ENCODE measurements around the gene KIF25.

Gene KIF25

GRCh38 chr6:168089186-168090063 is 92.0 kb downstream of the KIF25 start:
- peaks cover 3% of the 10 kb centered on the region for H3K36me3 Mint-ChIP-seq (ENCODE audit: insufficient read depth)
- H3K9me3 Mint-ChIP-seq, result peaks cover 2 to 11% of the 10 kb centered on the region in 2 donors
- H3K27me3 Mint-ChIP-seq, result no peaks in the 10 kb centered on the region
- no peak overlapping the region for H3K4me3 Mint-ChIP-seq
- DNase-seq (no peak), ATAC-seq (replicated peaks) (no peak)
- no peaks in the 10 kb centered on the region for H3K4me1 Mint-ChIP-seq (ENCODE audit: low read depth in 2 of 2)
- H3K27ac Mint-ChIP-seq, result no peak overlapping the region

GRCh38 chr6:168090064-168090690 is 92.7 kb downstream of the KIF25 start:
- Mint-ChIP-seq H3K27ac (no peak overlapping the region), H3K4me1 (ENCODE audit: low read depth in 2 of 2) (no peaks in the 10 kb centered on the region), H3K4me3 (no peak overlapping the region), H3K36me3 (ENCODE audit: insufficient read depth) (peaks cover 3% of the 10 kb centered on the region), H3K9me3 (peaks cover 2 to 11% of the 10 kb centered on the region in 2 donors), H3K27me3 (no peaks in the 10 kb centered on the region)
- ATAC-seq (replicated peaks) (no peak), DNase-seq (no peak)

- Mint-ChIP-seq H3K9me3 (peaks cover 2 to 11% of the 10 kb centered on the region in 2 donors), H3K4me1 (ENCODE audit: low read depth in 2 of 2) (no peaks in the 10 kb centered on the region), H3K27ac (no peak overlapping the region), H3K27me3 (no peaks in the 10 kb centered on the region), H3K4me3 (no peak overlapping the region), H3K36me3 (ENCODE audit: insufficient read depth) (peaks cover 3% of the 10 kb centered on the region)
- DNase-seq (no peak), ATAC-seq (replicated peaks) (no peak)
Observed at GRCh38 chr6:168090706-168091105, 93.2 kb downstream of the KIF25 start.

GRCh38 chr6:168091381-168092264 is 94.2 kb downstream of the KIF25 start:
- H3K4me3 Mint-ChIP-seq, result no peak overlapping the region
- peaks cover 0 to 6% of the 10 kb centered on the region in 2 donors for H3K27me3 Mint-ChIP-seq
- no peak overlapping the region for H3K27ac Mint-ChIP-seq
- peaks cover 2 to 11% of the 10 kb centered on the region in 2 donors for H3K9me3 Mint-ChIP-seq
- peaks cover 3% of the 10 kb centered on the region for H3K36me3 Mint-ChIP-seq (ENCODE audit: insufficient read depth)
- no peak for DNase-seq
- no peaks in the 10 kb centered on the region for H3K4me1 Mint-ChIP-seq (ENCODE audit: low read depth in 2 of 2)
- ATAC-seq (replicated peaks), result no peak

- no peak overlapping the region for H3K27ac Mint-ChIP-seq
- H3K4me1 Mint-ChIP-seq (ENCODE audit: low read depth in 2 of 2), result no peaks in the 10 kb centered on the region
- no peak overlapping the region for H3K4me3 Mint-ChIP-seq
- no peak for DNase-seq
- peaks cover 2 to 11% of the 10 kb centered on the region in 2 donors for H3K9me3 Mint-ChIP-seq
- H3K36me3 Mint-ChIP-seq (ENCODE audit: insufficient read depth), result peaks cover 3% of the 10 kb centered on the region
- peaks cover under 1 to 15% of the 10 kb centered on the region in 2 donors for H3K27me3 Mint-ChIP-seq
- ATAC-seq (replicated peaks), result no peak
Observed at GRCh38 chr6:168092541-168092940, 95.1 kb downstream of the KIF25 start.

- no peak overlapping the region for H3K27ac Mint-ChIP-seq
- no peak overlapping the region for H3K4me3 Mint-ChIP-seq
- peaks cover 2 to 11% of the 10 kb centered on the region in 2 donors for H3K9me3 Mint-ChIP-seq
Observed at GRCh38 chr6:168093071-168093505, 95.6 kb downstream of the KIF25 start.

GRCh38 chr6:168093634-168094033 is 96.2 kb downstream of the KIF25 start:
- H3K9me3 Mint-ChIP-seq, result peaks cover 2 to 11% of the 10 kb centered on the region in 2 donors
- no peaks in the 10 kb centered on the region for H3K4me1 Mint-ChIP-seq (ENCODE audit: low read depth in 2 of 2)
- H3K36me3 Mint-ChIP-seq (ENCODE audit: insufficient read depth), result peaks cover 3% of the 10 kb centered on the region
- peaks cover 5 to 26% of the 10 kb centered on the region in 2 donors for H3K27me3 Mint-ChIP-seq
- no peak for ATAC-seq (replicated peaks)
- DNase-seq, result no peak
- no peak overlapping the region for H3K27ac Mint-ChIP-seq
- no peak overlapping the region for H3K4me3 Mint-ChIP-seq

More at GRCh38 chr6:168093071-168093505, 95.6 kb downstream of the KIF25 start:
- ATAC-seq (replicated peaks) (no peak), DNase-seq (no peak)
- H3K4me1 Mint-ChIP-seq (ENCODE audit: low read depth in 2 of 2), result no peaks in the 10 kb centered on the region
- peaks cover 3% of the 10 kb centered on the region for H3K36me3 Mint-ChIP-seq (ENCODE audit: insufficient read depth)
- H3K27me3 Mint-ChIP-seq, result peaks cover 5 to 21% of the 10 kb centered on the region in 2 donors
